CD14-positive monocyte (primary cell): ENCODE results near the gene DUSP3. TPM values are rescaled to one million over a fixed set of nuclear protein-coding genes. Genes with fewer than 3 reads are reported as not detected.

Experiments
- DNase-seq, 3 donors: peaks; one replicate each; pipeline ENCODE4 v3.0.0-alpha.2; 2011 to 2022
- H2AFZ ChIP-seq: 2 replicates; pipeline ENCODE4 v1.6.0; 2012; ENCODE audit warnings: mild to moderate bottlenecking, low read depth, low read length, inconsistent platforms; ENCODE audit not compliant: insufficient read depth, poor library complexity, severe bottlenecking
- H3K27ac ChIP-seq, 2 donors: 1 replicate in 1 of 2; 2 replicates in 1 of 2; pipeline ENCODE4 v1.5.1; 2012 to 2013; ENCODE audit warnings: low read length in 2 of 2, control low read depth in 1 of 2, inconsistent platforms in 1 of 2, low read depth in 1 of 2, mild to moderate bottlenecking in 1 of 2
- H3K27me3 ChIP-seq, 2 donors: one replicate each; pipeline versions ENCODE4 v1.6.0 to v1.6.1; 2011 to 2013; ENCODE audit warnings: low read length in 2 of 2; ENCODE audit not compliant: control insufficient read depth in 2 of 2, insufficient read depth in 2 of 2
- H3K36me3 ChIP-seq, 2 donors: replicated peaks in 1 of 2; 1 replicate in 1 of 2; 2 replicates in 1 of 2; pipeline versions ENCODE4 v1.5.1 to v1.6.1; 2012 to 2013; ENCODE audit warnings: low read length in 2 of 2, control low read depth in 1 of 2, inconsistent platforms in 1 of 2, mild to moderate bottlenecking in 1 of 2; ENCODE audit not compliant: insufficient read depth in 2 of 2, control insufficient read depth in 1 of 2
- H3K4me1 ChIP-seq, 2 donors: 1 replicate in 1 of 2; 2 replicates in 1 of 2; pipeline versions ENCODE4 v1.5.1 to v1.6.1; 2012 to 2013; ENCODE audit warnings: low read length in 2 of 2, control low read depth in 1 of 2, inconsistent platforms in 1 of 2, mild to moderate bottlenecking in 1 of 2, moderate library complexity in 1 of 2; ENCODE audit not compliant: insufficient read depth in 2 of 2, control insufficient read depth in 1 of 2
- H3K4me2 ChIP-seq: replicated peaks from 2 replicates; pipeline ENCODE3; 2012; ENCODE audit warnings: low read length, moderate library complexity, mild to moderate bottlenecking; ENCODE audit not compliant: poor library complexity, severe bottlenecking; ENCODE audit errors: extremely low read depth
- H3K4me3 ChIP-seq, 3 experiments: fragments of 200-600 bp in 1 of 3; sonication (generic) in 1 of 3; replicated peaks in 1 of 3; 1 replicate in 2 of 3; 2 replicates in 1 of 3; pipeline ENCODE4 v1.5.1; 2011 to 2013; ENCODE audit warnings: low read length in 3 of 3, mild to moderate bottlenecking in 3 of 3, control low read depth in 2 of 3, low read depth in 2 of 3, inconsistent platforms in 1 of 3, moderate library complexity in 1 of 3
- H3K79me2 ChIP-seq: 2 replicates; pipeline ENCODE4 v1.6.0; 2012; ENCODE audit warnings: mild to moderate bottlenecking, control low read depth, inconsistent platforms, low read length, moderate library complexity; ENCODE audit not compliant: insufficient read depth
- H3K9ac ChIP-seq: 2 replicates; pipeline ENCODE4 v1.6.0; 2017; ENCODE audit warnings: low read length, mild to moderate bottlenecking; ENCODE audit not compliant: insufficient read depth, poor library complexity, severe bottlenecking
- H3K9me3 ChIP-seq, 2 donors: replicated peaks in 1 of 2; 1 replicate in 1 of 2; 2 replicates in 1 of 2; pipeline versions ENCODE4 v1.5.1 to v1.6.1; 2012 to 2013; ENCODE audit warnings: low read length in 2 of 2, control low read depth in 1 of 2; ENCODE audit not compliant: control insufficient read depth in 1 of 2, insufficient read depth in 1 of 2
- H4K20me1 ChIP-seq: 2 replicates; pipeline ENCODE4 v1.6.0; 2012; ENCODE audit warnings: mild to moderate bottlenecking, low read length, control low read depth, moderate library complexity; ENCODE audit not compliant: insufficient read depth
- H3K27ac Mint-ChIP-seq, 7 donors: one replicate each; pipeline ENCODE4 v1.8.0; 2020; ENCODE audit warnings: mild to moderate bottlenecking in 7 of 7, mixed read lengths in 7 of 7, moderate library complexity in 6 of 7, inconsistent platforms in 2 of 7
- H3K27me3 Mint-ChIP-seq, 3 donors: one replicate each; pipeline ENCODE4 v1.8.0; 2021 to 2022; ENCODE audit warnings: low read depth in 3 of 3, mild to moderate bottlenecking in 3 of 3, mixed read lengths in 3 of 3, moderate library complexity in 3 of 3, inconsistent platforms in 1 of 3
- H3K36me3 Mint-ChIP-seq, 2 donors: one replicate each; pipeline ENCODE4 v1.8.0; 2020; ENCODE audit warnings: mixed read lengths in 2 of 2, inconsistent platforms in 1 of 2, mild to moderate bottlenecking in 1 of 2
- H3K4me1 Mint-ChIP-seq: one replicate; pipeline ENCODE4 v1.8.0; 2020; ENCODE audit warnings: mild to moderate bottlenecking, mixed read lengths
- H3K4me3 Mint-ChIP-seq, 2 donors: one replicate each; pipeline ENCODE4 v1.8.0; 2020; ENCODE audit warnings: mild to moderate bottlenecking in 2 of 2, mixed read lengths in 2 of 2, moderate library complexity in 1 of 2
- H3K9me3 Mint-ChIP-seq, 7 donors: one replicate each; pipeline ENCODE4 v1.8.0; 2020 to 2022; ENCODE audit warnings: mixed read lengths in 7 of 7, mild to moderate bottlenecking in 6 of 7, moderate library complexity in 6 of 7, inconsistent platforms in 2 of 7
- CTCF ChIP-seq: fragments of 200-600 bp; IDR thresholded peaks from one replicate; pipeline ENCODE4 v1.8.0; 2022; ENCODE audit warnings: antibody characterized with exemption, mild to moderate bottlenecking
- WGBS: methylation state at CpG from one replicate; pipeline ENCODE4 v1.1.5; 2013; ENCODE audit warnings: missing lambda C conversion rate; ENCODE audit not compliant: insufficient coverage; 5-methylcytosine and 5-hydroxymethylcytosine counted together
- intact Hi-C, 2 donors: fragments of 100-400 bp; cut with micrococcal nuclease; formaldehyde crosslinking; loops; one replicate each; pipeline versions ENCODE4 v1.15.0 to v1.15.1; 2023
- polyA plus RNA-seq, 3 donors: library from polyadenylated mRNA; depleted of rRNA in 1 of 3; unstranded in 2 of 3; stranded (reverse) in 1 of 3; fragments of 300-500 nt in 2 of 3; fragments of >200 nt in 1 of 3; fragmentation: Illumina TruSeq in 2 of 3; gene quantifications; 1 replicate in 2 of 3; 2 replicates in 1 of 3; pipeline ENCODE4 v1.2.3, GENCODE V29; 2012 to 2021

The DUSP3 gene
- polyA plus RNA-seq, 3 donors: 36.7 to 78.5 (median 58.9) TPM

DNA sequence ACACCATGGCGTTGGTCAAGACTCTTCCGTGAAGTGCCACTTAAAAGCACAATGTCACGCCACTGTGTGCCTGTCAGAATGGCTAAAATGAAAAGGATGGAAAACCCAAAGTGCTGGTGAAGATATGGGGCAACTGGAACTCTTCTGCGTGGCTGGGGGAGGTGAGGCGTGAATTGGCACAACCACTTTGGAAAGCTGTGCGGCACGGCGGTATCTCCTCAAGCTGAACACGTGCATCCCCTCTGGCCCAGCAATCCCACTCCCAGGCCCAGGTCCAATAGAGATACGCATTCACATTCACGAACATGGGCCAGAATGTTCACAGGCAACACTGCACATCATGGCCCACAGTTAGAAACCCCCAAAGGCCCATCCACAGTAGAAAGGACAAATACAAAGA is 8.9 kb downstream of the DUSP3 start:
- no peak overlapping the region for H3K4me3 Mint-ChIP-seq
- H3K27me3 Mint-ChIP-seq: peaks cover 0 to 2% (median 0%) of the 10 kb centered on the region in 3 donors
- peaks cover 18% of the 10 kb centered on the region for H4K20me1 ChIP-seq
- H3K27ac Mint-ChIP-seq: peak overlapping the region in 4 of 7 donors; percentile 45 to 90 (median 86)
- DNase-seq: no peak
- no peak overlapping the region for H3K9ac ChIP-seq
- H3K36me3 Mint-ChIP-seq: peaks cover 52 to 68% of the 10 kb centered on the region in 2 donors
- H3K4me1 ChIP-seq: peaks cover 81 to 82% of the 10 kb centered on the region in 2 donors
- no peak for TF ChIP-seq CTCF
- H3K79me2 ChIP-seq: peaks cover 23% of the 10 kb centered on the region
- peaks cover 0 to 2% (median 0%) of the 10 kb centered on the region in 7 donors for H3K9me3 Mint-ChIP-seq
- peaks cover 89% of the 10 kb centered on the region for H3K4me1 Mint-ChIP-seq
- intact Hi-C loops: loop anchor here in 1 of 2 donors (5.0 kb wide), 1 partner anchor 188 kb away; no protein-coding TSS in a partner anchor
- H3K36me3 ChIP-seq: peaks cover 31 to 44% of the 10 kb centered on the region in 2 donors
- H3K4me2 ChIP-seq: no peak overlapping the region
- H2AFZ ChIP-seq: no peak overlapping the region
- no peaks in the 10 kb centered on the region for H3K27me3 ChIP-seq
- no peak overlapping the region for H3K4me3 ChIP-seq
- H3K9me3 ChIP-seq: no peaks in the 10 kb centered on the region
- WGBS: 92% methylated on average over 9 of the region's 11 CpGs
- H3K27ac ChIP-seq: no peak overlapping the region

GRCh38 chr17:43769426-43769825 is 9.4 kb downstream of the DUSP3 start:
- Histone ChIP-seq H3K9ac (no peak overlapping the region), H2AFZ (no peak overlapping the region), H3K4me2 (no peak overlapping the region), H3K27me3 (no peaks in the 10 kb centered on the region), H3K79me2 (peaks cover 18% of the 10 kb centered on the region), H3K4me3 (no peak overlapping the region), H3K36me3 (peaks cover 27 to 39% of the 10 kb centered on the region in 2 donors), H4K20me1 (peaks cover 20% of the 10 kb centered on the region), H3K9me3 (no peaks in the 10 kb centered on the region), H3K4me1 (peaks cover 81 to 82% of the 10 kb centered on the region in 2 donors), H3K27ac (peak overlapping the region; percentile 47 to 62)
- no peak for TF ChIP-seq CTCF
- H3K4me3 Mint-ChIP-seq: no peak overlapping the region
- peaks cover 48 to 64% of the 10 kb centered on the region in 2 donors for H3K36me3 Mint-ChIP-seq
- H3K4me1 Mint-ChIP-seq: peaks cover 89% of the 10 kb centered on the region
- peak overlapping the region; percentile 45 to 90 (median 83) for H3K27ac Mint-ChIP-seq
- peaks cover 0 to 2% (median 0%) of the 10 kb centered on the region in 7 donors for H3K9me3 Mint-ChIP-seq
- intact Hi-C loops: loop anchor here in 1 of 2 donors (5.0 kb wide), 1 partner anchor 187 kb away; no protein-coding TSS in a partner anchor
- peaks cover 0 to under 1% (median 0%) of the 10 kb centered on the region in 3 donors for H3K27me3 Mint-ChIP-seq
- DNase-seq: peak in 1 of 3 donors; percentile 26
- WGBS: 36% methylated on average over 15 of the region's 16 CpGs
